ENCODE data around the gene CD248.

The CD248 gene

GRCh38 chr11:66266378-66267038 is 50.3 kb downstream of the CD248 start:
- no peak for DNase-seq (ENCODE audit: low read depth)
- TF ChIP-seq, protein P1, sequence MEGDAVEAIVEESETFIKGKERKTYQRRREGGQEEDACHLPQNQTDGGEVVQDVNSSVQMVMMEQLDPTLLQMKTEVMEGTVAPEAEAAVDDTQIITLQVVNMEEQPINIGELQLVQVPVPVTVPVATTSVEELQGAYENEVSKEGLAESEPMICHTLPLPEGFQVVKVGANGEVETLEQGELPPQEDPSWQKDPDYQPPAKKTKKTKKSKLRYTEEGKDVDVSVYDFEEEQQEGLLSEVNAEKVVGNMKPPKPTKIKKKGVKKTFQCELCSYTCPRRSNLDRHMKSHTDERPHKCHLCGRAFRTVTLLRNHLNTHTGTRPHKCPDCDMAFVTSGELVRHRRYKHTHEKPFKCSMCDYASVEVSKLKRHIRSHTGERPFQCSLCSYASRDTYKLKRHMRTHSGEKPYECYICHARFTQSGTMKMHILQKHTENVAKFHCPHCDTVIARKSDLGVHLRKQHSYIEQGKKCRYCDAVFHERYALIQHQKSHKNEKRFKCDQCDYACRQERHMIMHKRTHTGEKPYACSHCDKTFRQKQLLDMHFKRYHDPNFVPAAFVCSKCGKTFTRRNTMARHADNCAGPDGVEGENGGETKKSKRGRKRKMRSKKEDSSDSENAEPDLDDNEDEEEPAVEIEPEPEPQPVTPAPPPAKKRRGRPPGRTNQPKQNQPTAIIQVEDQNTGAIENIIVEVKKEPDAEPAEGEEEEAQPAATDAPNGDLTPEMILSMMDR (IDR thresholded peaks at IDR 0.05; ENCODE audit: low read depth, low read length, missing control alignments), result no peak
- H3K4me3 ChIP-seq (ENCODE audit: low read depth, low read length), result no peak overlapping the region

GRCh38 chr11:66265531-66266377 is 51.1 kb downstream of the CD248 start:
- no peak overlapping the region for H3K4me3 ChIP-seq (ENCODE audit: low read depth, low read length)
- TF ChIP-seq, protein P1 (IDR thresholded peaks at IDR 0.05; ENCODE audit: low read depth, low read length, missing control alignments), result no peak
- DNase-seq (ENCODE audit: low read depth), result no peak

- TF ChIP-seq, protein P1 (IDR thresholded peaks at IDR 0.05; ENCODE audit: low read depth, low read length, missing control alignments), result peak; percentile 55
- H3K4me3 ChIP-seq (ENCODE audit: low read depth, low read length), result no peak overlapping the region
- DNase-seq (ENCODE audit: low read depth), result no peak
Observed at GRCh38 chr11:66264914-66265313, 51.9 kb downstream of the CD248 start.
